Neural cell (in vitro differentiated cells): ENCODE results near the gene RPS24. TPM values are rescaled to one million over a fixed set of nuclear protein-coding genes. Genes with fewer than 3 reads are reported as not detected.
"Not testable (repeated sequence)": the region's sequence is repeated elsewhere in the genome, so short reads cannot be mapped to it uniquely, and the experiment has no call there.

Experiments
- H2AFZ ChIP-seq: fragments of 200-600, 300-800 bp; sonication (generic), shearing (Covaris generic); 2 replicates; pipeline ENCODE4 v1.6.0; 2014; ENCODE audit warnings: low read depth, mild to moderate bottlenecking, antibody characterized with exemption, low read length, moderate library complexity
- H3F3A ChIP-seq: fragments of 200-600 bp; shearing (Covaris generic); 2 replicates; pipeline ENCODE4 v1.6.1; 2016; ENCODE audit warnings: mild to moderate bottlenecking, moderate library complexity, mixed read lengths, antibody characterized with exemption, low read length; ENCODE audit not compliant: insufficient read depth, poor library complexity, severe bottlenecking
- H3K27ac ChIP-seq: fragments of 200-600, 300-800 bp; sonication (generic), shearing (Covaris generic); 2 replicates; pipeline ENCODE4 v1.5.1; 2014; ENCODE audit warnings: mild to moderate bottlenecking, low read length, moderate library complexity
- H3K27me3 ChIP-seq: fragments of 300-800, 200-600 bp; sonication (generic), shearing (Covaris generic); 2 replicates; pipeline ENCODE4 v1.6.0; 2014; ENCODE audit warnings: mild to moderate bottlenecking, low read depth, low read length, moderate library complexity; ENCODE audit not compliant: insufficient read depth
- H3K36me3 ChIP-seq: fragments of 300-800, 200-600 bp; sonication (generic), shearing (Covaris generic); 2 replicates; pipeline ENCODE4 v1.5.1; 2014; ENCODE audit warnings: mild to moderate bottlenecking, antibody characterized with exemption, low read length, moderate library complexity; ENCODE audit not compliant: insufficient read depth
- H3K4me2 ChIP-seq: fragments of 300-800, 200-600 bp; sonication (generic), shearing (Covaris generic); 2 replicates; pipeline ENCODE4 v1.6.0; 2014; ENCODE audit warnings: mild to moderate bottlenecking, low read length
- H3K4me3 ChIP-seq: fragments of 300-800, 200-600 bp; sonication (generic), shearing (Covaris generic); 2 replicates; pipeline ENCODE4 v1.5.1; 2014; ENCODE audit warnings: mild to moderate bottlenecking, low read length, moderate library complexity
- H3K79me2 ChIP-seq: fragments of 200-600 bp; shearing (Covaris generic); replicated peaks from 2 replicates; pipeline ENCODE4 v1.6.0; 2014; ENCODE audit warnings: mild to moderate bottlenecking, low read length, moderate library complexity; ENCODE audit not compliant: insufficient read depth
- H3K9ac ChIP-seq: fragments of 300-800, 200-600 bp; sonication (generic), shearing (Covaris generic); 2 replicates; pipeline ENCODE4 v1.6.1; 2016; ENCODE audit warnings: mild to moderate bottlenecking, low read length, mixed read lengths
- H3K9me2 ChIP-seq: fragments of 200-600 bp; shearing (Covaris generic); 2 replicates; pipeline ENCODE4 v1.6.1; 2016; ENCODE audit warnings: mild to moderate bottlenecking, low read length, mixed read lengths; ENCODE audit not compliant: insufficient read depth
- H3K9me3 ChIP-seq: fragments of 200-600, 300-800 bp; sonication (generic), shearing (Covaris generic); 2 replicates; pipeline ENCODE4 v1.6.1; 2016; ENCODE audit warnings: mild to moderate bottlenecking, mixed run types, low read length, moderate library complexity, mixed read lengths
- H4K20me1 ChIP-seq: fragments of 200-600 bp; shearing (Covaris generic); 2 replicates; pipeline ENCODE4 v1.6.1; 2016; ENCODE audit warnings: mild to moderate bottlenecking, mixed run types; ENCODE audit not compliant: insufficient read depth
- CTCF ChIP-seq: fragments of 450-650 bp; IDR thresholded peaks from 2 replicates; pipeline ENCODE4 v1.5.1; 2014; ENCODE audit warnings: antibody characterized with exemption, mild to moderate bottlenecking, moderate library complexity; ENCODE audit not compliant: poor library complexity, severe bottlenecking
- EP300 ChIP-seq: fragments of 450-650 bp; conservative IDR thresholded peaks from 2 replicates; pipeline ENCODE4 v1.6.1; 2014; ENCODE audit warnings: antibody characterized with exemption, mild to moderate bottlenecking, moderate library complexity; ENCODE audit not compliant: poor library complexity, severe bottlenecking
- EZH2 ChIP-seq: fragments of 200-600, 300-800 bp; shearing (Covaris generic), sonication (generic); IDR thresholded peaks from 2 replicates; pipeline ENCODE4 v1.6.1; 2014; ENCODE audit warnings: antibody characterized with exemption, low read length, borderline replicate concordance, mild to moderate bottlenecking; ENCODE audit not compliant: insufficient read depth, poor library complexity, severe bottlenecking
- MXI1 ChIP-seq: fragments of 450-650 bp; conservative IDR thresholded peaks from 2 replicates; pipeline ENCODE4 v1.6.1; 2014; ENCODE audit warnings: antibody characterized with exemption, mild to moderate bottlenecking; ENCODE audit not compliant: poor library complexity, severe bottlenecking
- POLR2AphosphoS5 ChIP-seq: IDR thresholded peaks from 2 replicates; pipeline ENCODE4 v1.6.1; 2012
- RAD21 ChIP-seq: fragments of 450-650 bp; conservative IDR thresholded peaks from 2 replicates; pipeline ENCODE4 v1.6.1; 2014; ENCODE audit warnings: antibody characterized with exemption, mild to moderate bottlenecking, moderate library complexity
- REST ChIP-seq: IDR thresholded peaks from 2 replicates; pipeline ENCODE4 v1.6.1; 2012; ENCODE audit warnings: borderline replicate concordance
- SMC3 ChIP-seq: fragments of 450-650 bp; conservative IDR thresholded peaks from 2 replicates; pipeline ENCODE4 v1.6.1; 2014; ENCODE audit warnings: antibody characterized with exemption, mild to moderate bottlenecking, moderate library complexity; ENCODE audit not compliant: poor library complexity
- TAF1 ChIP-seq: IDR thresholded peaks from 2 replicates; pipeline ENCODE4 v1.6.1; 2012; ENCODE audit warnings: low read depth
- polyA plus RNA-seq: library from polyadenylated mRNA; depleted of rRNA; stranded (reverse); fragments of >200 nt; gene quantifications from 2 replicates; pipeline ENCODE4 v1.2.3, GENCODE V29; 2014

Gene RPS24
- polyA plus RNA-seq, 1 donor from 2014 or later = 2,734 TPM

- H3K36me3 ChIP-seq, H3K4me3 ChIP-seq, H3F3A ChIP-seq, H4K20me1 ChIP-seq, H3K27ac ChIP-seq, H3K27me3 ChIP-seq, H2AFZ ChIP-seq, H3K9me3 ChIP-seq, H3K9ac ChIP-seq, H3K9me2 ChIP-seq, H3K4me2 ChIP-seq, H3K79me2 ChIP-seq: not testable (repeated sequence)
These were observed 31.3 kb downstream of the RPS24 start for GRCh38 chr10:78064919-78065318.

GRCh38 chr10:78065611-78066010, 31.9 kb downstream of the RPS24 start:
- no peaks in the 10 kb centered on the region for H3F3A ChIP-seq
- no peak overlapping the region for H3K4me2 ChIP-seq
- H3K36me3 ChIP-seq = no peaks in the 10 kb centered on the region
- no peak overlapping the region for H3K4me3 ChIP-seq
- no peak overlapping the region for H3K9ac ChIP-seq
- no peaks in the 10 kb centered on the region for H3K79me2 ChIP-seq
- H3K9me2 ChIP-seq = no peaks in the 10 kb centered on the region
- H3K27me3 ChIP-seq = no peaks in the 10 kb centered on the region
- no peaks in the 10 kb centered on the region for H3K9me3 ChIP-seq
- no peak overlapping the region for H2AFZ ChIP-seq
- no peaks in the 10 kb centered on the region for H4K20me1 ChIP-seq
- H3K27ac ChIP-seq = no peak overlapping the region
- TF ChIP-seq POLR2AphosphoS5 = no peak
- no peak for TF ChIP-seq REST
- TF ChIP-seq EZH2 = no peak
- TF ChIP-seq SMC3 = no peak
- TF ChIP-seq TAF1 = no peak
- TF ChIP-seq MXI1 = no peak
- TF ChIP-seq RAD21 = no peak
- no peak for TF ChIP-seq EP300
- TF ChIP-seq CTCF = no peak

- no peaks in the 10 kb centered on the region for H3F3A ChIP-seq
- no peak overlapping the region for H2AFZ ChIP-seq
- no peak overlapping the region for H3K4me3 ChIP-seq
- no peaks in the 10 kb centered on the region for H3K27me3 ChIP-seq
- no peaks in the 10 kb centered on the region for H3K9me3 ChIP-seq
- no peaks in the 10 kb centered on the region for H3K9me2 ChIP-seq
- H3K27ac ChIP-seq = no peak overlapping the region
- H3K9ac ChIP-seq = no peak overlapping the region
- no peak overlapping the region for H3K4me2 ChIP-seq
- H3K79me2 ChIP-seq = no peaks in the 10 kb centered on the region
- no peaks in the 10 kb centered on the region for H4K20me1 ChIP-seq
- TF ChIP-seq MXI1 (no peak), TAF1 (no peak), CTCF (no peak), RAD21 (no peak), REST (no peak), SMC3 (no peak), EZH2 (no peak), POLR2AphosphoS5 (no peak), EP300 (no peak)
- H3K36me3 ChIP-seq = no peaks in the 10 kb centered on the region
These were observed 32.3 kb downstream of the RPS24 start for GRCh38 chr10:78066012-78066411.
